Spleen (tissue), 7 donors: ENCODE data around the gene SIRT2.

Experiments used
- CTCF ChIP-seq, 11 experiments: fragments of 200-600 bp in 7 of 11; fragments of 450-650 bp in 4 of 11; sonication (generic) in 4 of 11; IDR thresholded peaks in 8 of 11; conservative IDR thresholded peaks in 3 of 11; 1 replicate in 7 of 11; 2 replicates in 4 of 11; pipeline versions ENCODE4 v1.4.0 to v1.8.0; 2016 to 2021; ENCODE audit warnings: antibody characterized with exemption in 11 of 11, inconsistent platforms in 4 of 11, mild to moderate bottlenecking in 1 of 11
- POLR2A ChIP-seq, 3 donors: fragments of 450-650 bp; IDR thresholded peaks; one replicate each; pipeline ENCODE4 v1.5.1; 2017; ENCODE audit warnings: antibody characterized with exemption in 3 of 3, mild to moderate bottlenecking in 1 of 3
- donor health status: DM: no; HTN: no; CAD: no; lungs with moderate emphysema.
- donor health status: DM: no; HTN: no; CAD: no.
- donor health status: DM: no; HTN: no; CAD: no.

GRCh38 chr19:38880882-38881609 lies 18.4 kb downstream of the SIRT2 start:
- TF ChIP-seq CTCF (IDR thresholded peaks at IDR 0.05 in 8 of 11, conservative IDR thresholded peaks at IDR 0.05 in 3 of 11) (no peak), POLR2A (IDR thresholded peaks at IDR 0.05) (no peak)
